HG03571 (cell line): Measurements from ENCODE around the gene DIO2.

Source experiments
- ATAC-seq: cut with Tn5 transposase; IDR thresholded peaks from one replicate; pipeline ENCODE4 v1.9.1; 2021; ENCODE audit not compliant: unreplicated experiment

The DIO2 gene

DNA sequence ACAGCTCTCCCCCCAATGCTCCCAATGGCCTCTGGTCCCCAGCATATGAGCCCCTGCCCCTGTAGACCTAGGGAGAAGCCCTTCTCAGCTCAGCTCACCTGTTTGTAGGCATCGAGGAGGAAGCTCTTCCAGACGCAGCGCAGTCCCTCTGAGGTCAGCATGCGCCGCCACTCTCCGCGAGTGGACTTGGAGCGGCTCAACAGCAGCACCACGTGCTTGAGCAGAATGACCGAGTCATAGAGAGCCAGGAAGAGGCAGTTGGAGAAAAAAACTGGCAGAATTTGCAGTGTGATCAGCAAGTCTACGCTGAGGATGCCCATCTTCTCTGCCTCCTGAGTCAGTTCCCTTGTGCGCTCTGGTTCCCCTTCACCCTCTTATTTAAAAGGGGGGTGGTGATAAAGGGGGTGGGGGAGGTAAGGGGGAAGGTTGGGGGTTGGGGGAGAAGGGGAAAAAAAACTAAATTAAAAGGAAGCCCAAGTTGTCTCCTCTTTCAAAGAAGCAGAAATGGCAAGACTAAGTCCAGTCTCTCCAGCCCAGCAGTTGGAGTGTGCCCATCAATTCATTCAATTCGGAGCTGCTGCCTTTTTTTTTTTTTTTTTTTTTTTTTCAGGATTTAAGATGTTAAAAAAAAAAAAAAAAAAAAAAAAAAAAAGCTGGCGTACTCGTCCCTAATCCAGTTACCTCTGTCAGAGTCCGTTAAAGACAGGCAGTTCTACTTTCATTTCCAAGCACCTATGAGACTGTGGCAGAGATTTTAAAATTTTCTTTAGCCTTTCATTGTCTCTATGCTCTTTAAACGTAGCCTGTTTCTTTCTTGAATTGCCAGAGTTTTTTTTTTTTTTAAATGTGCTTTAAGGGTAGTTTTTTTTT is at the start of gene DIO2:
Gene DIO2, minus strand, starts transcription at position 352 of the 870 bp plus-strand sequence. Its CDS starts 32 bp downstream, at position 320.
- no peak for ATAC-seq

- no peak for ATAC-seq
Observed at GRCh38 chr14:80260645-80261044, 49.3 kb upstream of the DIO2 start.

DNA sequence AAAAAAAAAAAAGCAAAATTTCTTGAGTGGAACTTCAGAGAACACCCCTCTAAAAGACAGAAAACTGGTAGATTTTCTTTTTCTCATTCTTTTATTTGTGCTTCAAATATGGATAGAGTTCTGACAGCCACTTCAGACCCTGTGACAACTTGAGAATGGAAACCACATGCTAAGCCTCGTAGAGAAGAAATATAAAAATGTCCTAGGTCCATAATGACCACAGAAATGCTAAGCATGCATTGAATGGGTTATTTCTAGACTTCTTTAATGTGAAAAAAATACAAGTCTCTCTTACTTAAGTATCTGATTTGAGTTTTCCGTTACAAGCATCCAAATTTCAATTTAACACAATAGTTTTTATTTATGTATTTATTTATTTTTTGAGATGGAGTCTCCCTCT is 28.3 kb upstream of the DIO2 start:
- ATAC-seq: no peak

GRCh38 chr14:80237143-80237542 is 25.8 kb upstream of the DIO2 start:
- ATAC-seq: no peak

GRCh38 chr14:80233470-80234089 is 22.3 kb upstream of the DIO2 start:
- no peak for ATAC-seq

DNA sequence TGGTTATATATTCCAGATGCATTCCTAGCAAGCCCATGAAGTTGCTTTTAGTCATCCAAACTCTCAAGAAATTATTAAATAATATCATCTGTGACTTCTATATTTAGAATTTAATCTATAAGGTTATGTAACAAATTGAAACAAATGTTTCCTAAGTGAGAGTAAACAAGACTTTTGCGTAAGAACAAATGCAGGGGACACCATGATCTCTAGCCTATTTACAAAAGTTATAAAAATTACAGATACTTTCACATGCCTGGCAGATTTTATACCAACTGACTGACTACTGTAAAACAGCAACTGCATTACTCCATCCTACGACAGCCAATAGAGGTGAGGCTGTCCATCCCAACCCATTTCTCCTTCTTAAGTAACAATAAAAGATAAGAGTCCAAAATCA is 20.4 kb upstream of the DIO2 start:
- no peak for ATAC-seq

DNA sequence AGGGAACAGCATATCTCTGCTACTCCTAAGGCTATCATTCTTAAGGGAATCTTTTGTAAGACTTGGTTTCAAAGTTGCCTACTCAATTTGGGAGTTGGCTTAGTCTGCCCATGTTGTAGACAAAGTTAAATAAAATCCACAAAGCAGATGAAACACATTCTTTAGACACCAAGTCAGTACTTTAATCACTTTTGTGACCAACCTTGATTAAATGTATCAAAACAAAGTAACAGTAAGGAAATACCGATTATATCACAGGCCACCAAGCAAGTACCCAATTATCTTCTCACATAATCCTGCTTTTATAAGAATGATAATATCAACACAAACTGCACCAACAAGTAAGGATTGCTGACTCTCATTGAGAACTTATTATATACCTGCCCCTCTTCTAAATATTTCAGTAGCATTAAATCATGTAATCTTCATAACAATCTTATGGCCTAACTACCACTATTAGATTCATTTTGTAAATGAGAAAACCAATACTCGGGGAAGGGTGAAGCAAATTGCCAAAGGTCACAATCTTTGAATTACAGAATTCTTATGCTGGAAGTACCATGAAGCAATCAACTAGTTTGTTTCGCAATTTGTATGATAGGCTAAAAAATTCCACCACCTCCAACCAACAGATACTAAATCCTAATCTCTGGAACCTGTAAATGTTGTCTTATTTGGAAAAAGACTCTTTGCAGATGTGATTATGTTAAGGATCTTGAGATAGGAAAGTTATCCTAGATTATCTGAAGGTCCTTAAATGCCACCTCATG is 12.6 kb upstream of the DIO2 start:
- no peak for ATAC-seq

GRCh38 chr14:80216818-80217217 is 5.5 kb upstream of the DIO2 start:
- no peak for ATAC-seq

DNA sequence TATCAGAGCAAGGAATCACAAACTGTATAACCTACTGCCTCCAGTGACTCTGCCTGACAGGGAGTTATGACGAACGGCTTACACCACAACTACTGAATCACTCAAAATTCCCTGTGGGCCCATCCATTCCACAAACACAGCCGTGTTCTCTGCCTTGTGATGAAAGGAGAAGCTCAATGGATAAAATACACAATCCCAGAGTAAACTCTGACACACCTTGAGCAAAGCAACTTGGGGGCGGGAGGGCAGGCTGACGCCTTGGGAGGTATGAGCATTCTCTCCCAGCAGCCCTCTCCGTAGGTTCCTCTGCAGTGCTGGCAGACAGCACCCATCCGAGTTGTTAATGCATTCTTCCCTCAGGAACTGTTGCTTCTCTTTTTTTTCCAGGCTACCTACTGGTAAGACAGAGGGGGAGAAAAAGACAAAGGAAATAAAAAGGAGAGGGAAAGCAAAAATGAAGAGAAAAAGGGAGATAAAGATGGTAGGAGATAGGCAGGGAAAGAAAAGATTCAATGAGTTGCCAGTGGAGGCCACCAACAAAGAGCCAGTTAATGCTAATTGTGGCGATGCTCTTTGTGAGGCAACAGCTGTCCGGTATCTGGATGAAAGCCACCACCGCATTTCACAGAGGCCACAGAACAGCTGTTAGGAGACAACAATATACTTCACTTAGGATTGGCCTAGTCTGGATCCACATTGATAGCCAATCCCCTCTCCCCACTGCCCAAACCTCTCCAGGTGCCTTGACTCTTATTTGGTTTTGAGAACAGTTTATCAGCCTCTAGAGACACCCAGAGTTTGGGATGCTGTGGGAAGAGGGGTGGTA is 4.7 kb upstream of the DIO2 start:
- ATAC-seq: no peak

DNA sequence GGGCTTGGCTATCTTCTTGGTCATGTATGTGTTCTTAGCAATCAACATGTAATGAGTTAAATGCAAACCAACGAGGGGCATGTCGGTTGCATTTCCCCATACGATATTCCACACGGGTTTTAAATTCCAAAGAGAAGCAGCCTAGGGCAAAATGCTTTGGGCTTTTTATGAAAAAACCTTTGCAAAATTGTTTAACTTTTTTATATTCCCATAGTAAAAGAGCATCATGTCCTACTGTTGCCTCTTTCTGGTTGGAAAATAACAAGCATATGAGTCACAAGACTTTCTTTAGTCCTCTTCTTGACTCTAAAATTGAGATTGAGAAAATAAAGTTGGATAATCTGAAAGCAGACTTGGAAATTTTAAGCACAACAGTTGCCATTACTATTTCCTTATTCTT is 3.8 kb upstream of the DIO2 start:
- no peak for ATAC-seq

GRCh38 chr14:80213602-80214001 is 2.3 kb upstream of the DIO2 start:
- ATAC-seq: peak; percentile 56

GRCh38 chr14:80212023-80212397 is 706 bp upstream of the DIO2 start:
- no peak for ATAC-seq

DNA sequence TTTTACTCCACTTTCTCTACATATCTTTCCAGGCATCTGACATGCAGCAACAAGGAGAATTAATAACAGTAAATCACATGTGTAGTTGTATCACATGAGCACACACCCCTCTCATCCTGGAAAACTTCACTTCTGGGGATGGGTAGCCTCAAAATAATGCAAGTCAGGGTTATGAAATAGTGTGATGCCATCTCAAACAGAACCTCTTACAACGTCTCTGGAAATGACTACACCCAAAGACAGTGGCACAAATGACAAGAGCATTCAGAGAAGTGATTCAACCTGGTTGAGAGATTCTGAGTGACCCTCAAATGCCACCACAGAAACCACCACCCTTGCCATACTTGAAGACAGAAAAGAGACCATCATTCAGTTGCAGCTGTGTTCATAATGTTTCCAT is 2.8 kb downstream of the DIO2 start:
- ATAC-seq: no peak

DNA sequence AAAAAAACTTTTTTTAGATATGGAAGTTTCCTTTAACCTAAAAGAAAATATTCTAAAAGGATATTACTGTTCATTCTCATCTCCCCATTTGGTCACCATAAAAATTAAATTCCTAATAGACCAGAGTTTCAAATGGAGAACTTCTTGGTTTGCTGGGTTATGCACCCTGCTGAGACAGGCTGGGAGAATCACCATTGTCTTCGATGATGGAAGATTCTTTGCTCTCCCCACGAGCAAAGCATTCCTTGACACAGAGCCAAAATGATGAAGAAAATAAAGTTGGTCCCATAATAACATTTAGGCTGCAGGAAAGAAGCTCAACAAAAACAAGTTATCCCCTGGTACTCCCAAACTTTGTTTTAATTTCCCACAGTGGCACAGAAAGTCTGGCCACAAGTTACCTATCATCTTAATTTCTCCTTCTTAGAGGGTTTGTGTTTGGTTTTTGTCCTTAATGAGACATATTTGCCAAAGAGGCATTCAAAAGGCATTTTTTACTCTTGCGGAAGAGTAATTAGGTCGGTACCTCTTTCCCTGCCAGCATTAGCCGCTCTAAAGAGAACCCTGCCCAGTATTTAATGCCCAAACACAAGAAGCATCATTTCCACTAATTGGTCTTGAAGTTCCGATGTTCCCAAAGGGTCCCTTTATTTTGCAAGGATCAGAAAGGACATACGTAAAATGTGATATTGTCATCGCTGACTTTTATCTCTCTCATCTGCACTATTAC is 4.8 kb downstream of the DIO2 start:
- no peak for ATAC-seq

GRCh38 chr14:80202888-80203562 is 8.3 kb downstream of the DIO2 start:
- ATAC-seq: no peak

GRCh38 chr14:80200093-80200492 is 11.2 kb downstream of the DIO2 start:
- no peak for ATAC-seq

DNA sequence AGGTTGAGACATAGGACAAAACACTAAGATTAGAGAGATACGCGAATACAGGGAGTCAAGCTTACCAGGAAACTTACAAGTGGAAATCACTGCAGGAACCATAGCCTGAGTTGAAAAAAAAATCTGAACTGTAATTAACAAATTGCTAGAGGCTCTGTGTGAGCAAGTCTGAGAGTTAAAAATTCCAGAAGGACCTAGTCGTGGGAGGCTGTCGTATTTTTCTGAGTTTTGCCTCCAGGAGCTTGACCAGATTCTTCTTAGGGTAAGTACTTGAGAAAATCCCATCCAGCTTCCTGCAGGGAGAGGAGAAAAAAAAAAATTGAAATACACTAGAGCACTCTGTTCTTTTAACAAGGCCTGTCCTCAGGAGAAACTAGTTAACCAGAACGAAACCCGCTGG is 22.7 kb downstream of the DIO2 start:
- no peak for ATAC-seq

- ATAC-seq: no peak
Observed at GRCh38 chr14:80186301-80186800, 25.0 kb downstream of the DIO2 start.

- no peak for ATAC-seq
Observed at GRCh38 chr14:80176893-80177292, 34.4 kb downstream of the DIO2 start.
